NCI-H2196 (cell line): ENCODE results near the gene PHYHD1.
A peak's percentile ranks its signal among the peaks of the same experiment; 100 is the strongest.

ENCODE experiments used
- DNase-seq: peaks from one replicate; lab custom pipeline; 2025; ENCODE audit not compliant: unreplicated experiment; lab: John Stamatoyannopoulos, UW

The PHYHD1 gene

GRCh38 chr9:128899566-128900322, 21.0 kb upstream of the PHYHD1 start:
- no peak for DNase-seq

DNA sequence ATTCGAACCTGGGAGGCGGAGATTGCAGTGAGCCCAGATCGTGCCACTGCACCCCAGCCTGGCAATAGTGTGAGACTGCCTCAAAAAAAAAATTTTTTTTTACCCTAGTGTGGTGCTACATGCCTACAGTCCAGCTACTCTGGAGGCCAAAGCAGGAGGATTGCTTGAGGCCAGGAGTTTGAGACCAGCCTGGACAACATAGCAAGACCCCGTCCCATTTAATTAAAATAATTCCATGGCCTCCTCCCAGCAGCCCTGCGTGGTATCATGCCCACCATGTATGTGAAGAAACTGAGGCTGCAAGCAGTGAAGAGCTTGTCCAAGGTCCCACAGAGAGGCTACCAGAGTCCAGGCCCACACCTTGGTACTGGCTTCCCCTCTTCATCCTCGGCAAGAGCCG, 19.4 kb upstream of the PHYHD1 start:
- no peak for DNase-seq

GRCh38 chr9:128901822-128902221, 19.0 kb upstream of the PHYHD1 start:
- no peak for DNase-seq

GRCh38 chr9:128902351-128903078, 18.3 kb upstream of the PHYHD1 start:
- DNase-seq: peak; percentile 63

DNA sequence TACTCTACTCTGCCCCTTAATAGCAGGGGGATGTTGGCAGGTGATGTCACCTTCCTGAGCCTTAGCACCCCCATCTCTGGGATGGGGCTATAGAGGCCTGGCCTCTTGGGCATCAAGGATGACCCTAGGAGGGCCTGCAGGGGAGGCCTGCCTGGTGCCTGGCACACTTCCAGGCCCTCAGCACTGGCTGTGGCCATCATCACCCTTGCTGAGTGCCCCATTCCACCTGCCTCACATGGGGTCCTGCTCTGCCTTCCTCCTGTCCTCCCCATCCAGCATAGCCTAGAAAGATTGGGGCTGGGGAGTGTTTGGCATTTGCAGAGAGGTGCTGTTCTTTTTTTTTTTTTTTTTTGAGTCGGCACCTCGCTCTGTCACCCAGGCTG, 17.7 kb upstream of the PHYHD1 start:
- DNase-seq: no peak

DNA sequence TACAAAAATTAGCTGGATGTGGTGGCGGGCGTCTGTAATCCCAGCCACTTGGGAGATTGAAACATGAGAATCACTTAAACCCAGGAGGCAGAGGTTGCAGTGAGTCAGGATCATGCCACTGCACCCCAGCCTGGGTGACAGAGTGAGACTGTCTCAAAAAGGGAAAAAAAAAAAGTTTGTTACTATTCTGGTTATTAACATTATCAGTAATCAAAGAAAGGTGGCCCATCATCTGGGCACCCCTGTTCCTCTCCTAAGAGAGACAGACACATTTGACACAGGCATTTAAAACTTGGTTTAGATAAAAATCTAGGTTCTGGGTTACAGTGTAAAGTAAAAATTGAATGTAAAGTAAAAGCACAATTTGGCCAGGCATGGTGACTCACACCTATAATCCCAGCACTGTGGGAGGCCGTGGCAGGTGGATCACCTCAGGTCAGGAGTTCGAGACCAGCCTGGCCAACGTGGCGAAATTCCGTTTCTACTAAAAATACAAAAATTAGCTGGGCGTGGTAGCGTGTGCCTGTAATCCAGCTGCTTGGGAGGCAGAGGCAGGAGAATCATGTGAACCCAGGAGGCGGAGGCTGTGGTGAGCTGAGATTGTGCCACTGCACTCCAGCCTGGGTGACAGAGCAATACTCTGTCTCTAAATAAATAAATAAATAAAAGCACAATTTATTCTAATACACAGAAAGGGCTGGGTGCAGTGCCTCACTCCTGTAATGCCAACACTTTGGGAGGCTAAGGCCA, 16.7 kb upstream of the PHYHD1 start:
- DNase-seq: no peak

GRCh38 chr9:128905964-128906363, 14.8 kb upstream of the PHYHD1 start:
- DNase-seq: no peak

DNA sequence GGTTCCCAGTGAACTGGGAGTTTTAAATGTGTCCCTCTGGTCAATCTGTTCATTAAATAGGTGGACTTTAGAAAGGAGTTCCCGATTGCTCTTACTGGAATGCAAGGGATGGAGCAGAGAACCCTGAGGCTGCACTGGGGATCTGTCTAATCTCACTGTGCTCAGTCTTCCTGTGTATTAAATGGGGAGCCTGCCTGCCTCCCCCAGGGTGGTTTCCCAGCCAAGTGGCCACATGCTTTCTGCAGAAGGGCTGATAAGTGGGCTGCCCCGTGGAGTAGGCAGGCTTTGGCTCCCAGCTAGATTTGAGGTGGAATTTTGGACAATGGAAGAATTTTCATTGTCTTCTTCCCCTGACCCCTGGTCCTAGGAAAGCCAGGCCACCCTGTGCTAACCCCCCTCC, 14.0 kb upstream of the PHYHD1 start:
- DNase-seq: no peak

- no peak for DNase-seq
These were observed 12.4 kb upstream of the PHYHD1 start for GRCh38 chr9:128908372-128908771.

DNA sequence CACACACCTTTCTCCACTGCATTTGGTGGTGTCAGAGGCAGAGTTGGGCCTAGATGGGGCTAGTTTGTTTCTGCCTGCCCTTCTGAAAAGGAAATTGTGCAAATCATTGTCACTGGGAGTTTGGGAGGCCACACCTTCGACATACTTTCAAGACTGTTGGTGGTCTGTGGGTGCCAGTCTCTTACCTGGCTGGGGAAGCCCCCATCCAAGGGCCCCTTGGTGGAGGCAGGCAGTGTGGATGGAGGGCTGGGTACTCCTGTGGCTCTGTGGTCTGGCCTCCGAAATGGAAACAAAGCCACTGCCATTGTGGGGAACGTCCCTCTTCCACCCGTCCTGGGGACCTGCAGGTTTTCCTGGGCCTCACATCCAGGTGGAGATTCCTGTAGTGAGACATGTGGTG, 10.9 kb upstream of the PHYHD1 start:
- DNase-seq: no peak

GRCh38 chr9:128910906-128911305, 9.9 kb upstream of the PHYHD1 start:
- DNase-seq: no peak

GRCh38 chr9:128911529-128912035, 9.2 kb upstream of the PHYHD1 start:
- no peak for DNase-seq

DNA sequence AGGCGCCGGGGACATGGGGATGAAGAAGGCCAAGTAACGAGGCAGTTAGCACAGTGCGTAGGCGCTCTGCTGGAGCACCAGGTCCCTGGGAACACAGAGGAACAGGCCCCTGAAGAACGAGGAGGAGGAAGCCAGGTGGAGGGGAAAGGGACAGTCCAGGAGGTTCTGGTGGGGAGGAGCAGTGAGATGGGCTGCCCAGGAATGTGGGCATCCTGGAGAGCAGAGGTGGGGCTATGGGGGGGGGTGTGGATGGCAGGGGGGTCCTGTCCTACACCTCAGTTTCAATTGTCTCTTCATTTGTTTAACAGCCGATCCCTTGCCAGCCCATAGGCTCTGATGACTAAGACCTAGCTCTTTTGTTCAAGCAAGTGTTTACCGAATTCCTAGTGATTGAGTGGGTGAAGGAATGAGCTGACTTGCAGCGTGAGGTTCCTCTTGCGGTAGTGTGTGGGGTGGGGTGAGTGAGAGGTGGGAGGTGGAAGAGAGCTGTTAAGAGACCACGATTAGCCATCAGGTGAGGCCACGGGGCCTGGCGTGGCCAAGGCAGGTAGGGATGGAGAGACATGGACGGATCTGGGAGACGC, 8.4 kb upstream of the PHYHD1 start:
- DNase-seq: peak; percentile 16

DNA sequence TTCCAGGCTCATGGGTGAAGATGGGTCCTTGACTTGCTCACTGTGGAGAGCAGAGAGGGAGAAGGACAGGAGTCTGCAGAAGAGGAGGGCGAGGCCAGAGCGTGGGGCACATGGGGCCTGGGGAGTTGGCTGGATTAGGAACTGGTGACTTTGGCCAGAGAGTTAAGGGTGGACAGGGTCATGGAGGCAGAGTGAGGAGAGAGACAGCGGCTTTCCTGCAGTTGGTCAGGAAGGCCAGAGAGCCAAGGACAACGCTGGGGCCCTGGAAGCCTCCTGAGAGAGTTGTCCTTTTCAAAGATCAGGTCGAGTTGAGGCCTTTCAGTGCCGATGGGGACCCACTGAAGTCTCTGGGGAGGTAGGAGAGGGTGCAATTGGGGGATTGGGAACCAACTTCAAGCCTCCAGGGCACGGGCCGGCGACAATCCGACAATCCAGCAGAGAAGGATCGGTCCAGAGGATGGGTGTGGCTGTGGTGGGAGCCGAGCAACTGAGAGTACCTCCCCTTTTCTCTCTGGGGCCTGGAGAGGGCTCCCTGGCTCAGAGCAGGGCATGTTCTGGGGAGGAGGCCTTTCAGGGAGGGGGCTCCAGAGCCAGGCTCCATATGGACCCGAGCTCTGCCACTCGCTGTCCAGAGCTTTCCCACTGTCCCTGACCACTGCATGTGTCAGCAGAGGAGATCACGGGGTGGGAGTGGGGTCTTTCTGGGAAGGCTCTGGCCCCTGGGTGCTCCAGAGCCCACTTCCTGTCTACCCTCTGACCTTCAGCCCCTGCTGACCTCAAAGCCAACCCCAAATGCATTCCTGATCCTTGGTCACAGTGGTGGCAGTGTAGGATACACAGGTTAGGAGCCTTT, 7.5 kb upstream of the PHYHD1 start:
- no peak for DNase-seq

DNA sequence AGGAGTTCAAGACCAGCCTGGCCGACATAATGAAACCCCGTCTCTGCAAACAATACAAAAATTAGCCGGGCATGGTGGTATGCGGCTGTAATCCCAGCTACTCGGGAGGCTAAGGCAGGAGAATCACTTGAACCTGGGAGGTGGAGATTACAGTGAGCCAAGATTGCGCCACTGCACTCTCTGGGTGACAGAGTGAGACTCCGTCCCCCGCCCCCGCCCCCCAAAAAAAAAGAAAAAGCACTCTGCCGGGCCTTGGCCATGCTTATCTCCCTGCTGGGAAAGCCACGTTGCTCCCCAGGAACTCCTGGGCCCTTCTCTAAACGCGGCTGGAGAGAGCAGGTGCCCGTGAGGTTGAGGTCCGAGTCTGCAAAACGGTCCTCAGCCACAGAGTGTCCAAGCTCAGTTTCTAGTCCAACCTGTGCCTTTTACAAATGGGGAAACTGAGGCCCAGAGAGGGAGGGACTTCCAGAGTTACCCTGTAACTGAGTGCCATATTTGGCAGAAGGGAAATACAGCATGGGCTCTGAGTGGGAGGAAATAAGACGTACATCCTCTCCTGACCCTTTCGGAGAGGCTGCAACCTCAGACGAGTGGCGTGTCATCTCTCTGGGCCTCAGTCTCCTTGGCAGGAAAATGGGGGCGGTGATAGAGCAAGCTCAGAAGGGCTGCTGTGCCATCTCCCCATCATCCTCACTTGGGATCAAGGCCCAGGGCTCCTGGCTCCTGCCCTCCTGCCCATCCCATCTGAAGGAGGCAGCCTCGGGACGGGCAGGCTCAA, 6.6 kb upstream of the PHYHD1 start:
- DNase-seq: no peak

DNA sequence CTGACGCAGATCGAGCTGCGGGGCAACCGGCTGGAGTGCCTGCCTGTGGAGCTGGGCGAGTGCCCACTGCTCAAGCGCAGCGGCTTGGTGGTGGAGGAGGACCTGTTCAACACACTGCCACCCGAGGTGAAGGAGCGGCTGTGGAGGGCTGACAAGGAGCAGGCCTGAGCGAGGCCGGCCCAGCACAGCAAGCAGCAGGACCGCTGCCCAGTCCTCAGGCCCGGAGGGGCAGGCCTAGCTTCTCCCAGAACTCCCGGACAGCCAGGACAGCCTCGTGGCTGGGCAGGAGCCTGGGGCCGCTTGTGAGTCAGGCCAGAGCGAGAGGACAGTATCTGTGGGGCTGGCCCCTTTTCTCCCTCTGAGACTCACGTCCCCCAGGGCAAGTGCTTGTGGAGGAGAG, 4.6 kb upstream of the PHYHD1 start:
- DNase-seq: no peak

DNA sequence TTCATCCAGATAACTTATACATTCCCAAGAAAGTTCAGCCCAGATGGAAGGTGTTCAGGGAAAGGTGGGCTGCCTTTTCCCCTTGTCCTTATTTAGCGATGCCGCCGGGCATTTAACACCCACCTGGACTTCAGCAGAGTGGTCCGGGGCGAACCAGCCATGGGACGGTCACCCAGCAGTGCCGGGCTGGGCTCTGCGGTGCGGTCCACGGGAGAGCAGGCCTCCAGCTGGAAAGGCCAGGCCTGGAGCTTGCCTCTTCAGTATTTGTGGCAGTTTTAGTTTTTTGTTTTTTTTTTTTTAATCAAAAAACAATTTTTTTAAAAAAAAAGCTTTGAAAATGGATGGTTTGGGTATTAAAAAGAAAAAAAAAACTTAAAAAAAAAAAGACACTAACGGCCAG, 4.0 kb upstream of the PHYHD1 start:
- no peak for DNase-seq

- DNase-seq: peak; percentile 84
These were observed 3.5 kb upstream of the PHYHD1 start for GRCh38 chr9:128917151-128917849.

DNA sequence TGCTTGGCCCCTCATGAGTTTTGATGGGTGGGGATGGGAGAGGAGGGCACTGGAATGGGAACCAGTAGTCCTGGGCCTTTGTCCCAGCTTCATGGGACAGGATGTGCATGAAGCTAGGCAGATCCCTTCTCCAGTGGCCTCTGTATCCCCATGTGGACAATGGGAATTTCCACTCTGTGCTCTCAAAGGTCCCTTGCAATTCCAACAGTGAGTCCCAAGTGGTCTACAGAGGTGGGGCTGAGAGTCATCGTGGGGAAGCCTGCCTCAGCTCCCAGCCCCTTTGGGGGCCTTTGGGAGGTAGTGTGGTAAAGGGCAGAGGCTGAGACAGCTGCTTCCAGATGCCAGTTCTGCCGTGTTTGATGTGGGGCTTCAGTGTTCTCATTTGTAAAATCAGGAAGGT, 1.9 kb upstream of the PHYHD1 start:
- DNase-seq: no peak
